Naive B cell (primary cell): ENCODE results near the gene PPM1B. TPM values are rescaled to one million over a fixed set of nuclear protein-coding genes. Genes with fewer than 3 reads are reported as not detected.
"Not testable (repeated sequence)": the region's sequence is repeated elsewhere in the genome, so short reads cannot be mapped to it uniquely, and the experiment has no call there.

ENCODE experiments used
- ATAC-seq, 2 donors: fragments of 150-1000 bp; cut with Tn5 transposase; 2 replicates each; pipeline ENCODE4 v1.10.0; 2021; ENCODE audit warnings: low read depth in 2 of 2, mild to moderate bottlenecking in 2 of 2, moderate library complexity in 2 of 2
- DNase-seq: peaks from one replicate; pipeline ENCODE4 v3.0.0; 2022
- H3K27ac Mint-ChIP-seq, 6 donors: one replicate each; pipeline ENCODE4 v1.8.0; 2020 to 2022; ENCODE audit warnings: mild to moderate bottlenecking in 6 of 6, mixed read lengths in 6 of 6, moderate library complexity in 5 of 6, inconsistent platforms in 2 of 6
- H3K27me3 Mint-ChIP-seq, 3 donors: one replicate each; pipeline ENCODE4 v1.8.0; 2021 to 2022; ENCODE audit warnings: mixed read lengths in 3 of 3, mild to moderate bottlenecking in 1 of 3
- H3K36me3 Mint-ChIP-seq, 2 donors: one replicate each; pipeline ENCODE4 v1.8.0; 2020 to 2022; ENCODE audit warnings: mixed read lengths in 2 of 2, inconsistent platforms in 1 of 2, mild to moderate bottlenecking in 1 of 2
- H3K4me1 Mint-ChIP-seq, 3 donors: one replicate each; pipeline ENCODE4 v1.8.0; 2020 to 2022; ENCODE audit warnings: mixed read lengths in 3 of 3, inconsistent platforms in 1 of 3, mild to moderate bottlenecking in 1 of 3, moderate library complexity in 1 of 3
- H3K4me3 Mint-ChIP-seq, 8 donors: one replicate each; pipeline ENCODE4 v1.8.0; 2020 to 2022; ENCODE audit warnings: mild to moderate bottlenecking in 8 of 8, mixed read lengths in 8 of 8, moderate library complexity in 8 of 8, inconsistent platforms in 2 of 8
- H3K9me3 Mint-ChIP-seq, 7 donors: one replicate each; pipeline ENCODE4 v1.8.0; 2020 to 2022; ENCODE audit warnings: mixed read lengths in 7 of 7, mild to moderate bottlenecking in 5 of 7, inconsistent platforms in 2 of 7, moderate library complexity in 1 of 7
- polyA plus RNA-seq, 6 donors: library from polyadenylated mRNA; unstranded; fragments of 300-500 nt; fragmentation: Illumina TruSeq; gene quantifications; one replicate each; pipeline ENCODE4 v1.2.3, GENCODE V29; 2021; ENCODE audit warnings: low read depth in 6 of 6

The PPM1B gene
- polyA plus RNA-seq, 6 donors from 2014 or later: 45.1 to 74.3 (median 54.9) TPM

- DNase-seq: peak; percentile 98
- Mint-ChIP-seq H3K36me3 (peaks cover 5 to 15% of the 10 kb centered on the region in 2 donors), H3K27ac (peak overlapping the region; percentile 97 to 100 (median 99))
These were observed 581 bp upstream of the PPM1B start for GRCh38 chr2:44167908-44168680.

GRCh38 chr2:44169155-44169898 lies 652 bp downstream of the PPM1B start:
- DNase-seq (peak; percentile 60), ATAC-seq (peak; percentile 13 to 15)
- Mint-ChIP-seq H3K27me3 (no peaks in the 10 kb centered on the region), H3K4me1 (peaks cover 24 to 47% (median 41%) of the 10 kb centered on the region in 3 donors), H3K27ac (peak overlapping the region; percentile 97 to 100 (median 99)), H3K9me3 (peaks cover 0 to 4% (median 0%) of the 10 kb centered on the region in 7 donors), H3K36me3 (peaks cover 5 to 15% of the 10 kb centered on the region in 2 donors), H3K4me3 (peak overlapping the region; percentile 93 to 100 (median 98))

More at GRCh38 chr2:44167908-44168680, 581 bp upstream of the PPM1B start:
- peak; percentile 76 to 78 for ATAC-seq
- peak overlapping the region; percentile 91 to 100 (median 96) for H3K4me3 Mint-ChIP-seq
- H3K9me3 Mint-ChIP-seq: peaks cover 0 to 4% (median 0%) of the 10 kb centered on the region in 7 donors
- H3K27me3 Mint-ChIP-seq: no peaks in the 10 kb centered on the region
- H3K4me1 Mint-ChIP-seq: peaks cover 24 to 38% (median 33%) of the 10 kb centered on the region in 3 donors

- Mint-ChIP-seq H3K36me3 (peaks cover 5 to 15% of the 10 kb centered on the region in 2 donors), H3K27me3 (no peaks in the 10 kb centered on the region), H3K27ac (peak overlapping the region in 5 of 6 donors; percentile 38 to 98 (median 96)), H3K4me1 (peaks cover 28 to 57% (median 51%) of the 10 kb centered on the region in 3 donors), H3K4me3 (peak overlapping the region; percentile 93 to 99 (median 96)), H3K9me3 (no peaks in the 10 kb centered on the region)
- no peak for DNase-seq
- ATAC-seq: no peak
These were observed 1.6 kb downstream of the PPM1B start for GRCh38 chr2:44170311-44170717.

GRCh38 chr2:44171018-44171417 lies 2.3 kb downstream of the PPM1B start:
- peak overlapping the region in 4 of 6 donors; percentile 9 to 98 (median 71) for H3K27ac Mint-ChIP-seq
- H3K9me3 Mint-ChIP-seq: no peaks in the 10 kb centered on the region
- ATAC-seq (no peak), DNase-seq (no peak)
- peak overlapping the region; percentile 67 to 99 (median 94) for H3K4me3 Mint-ChIP-seq
- H3K27me3 Mint-ChIP-seq: no peaks in the 10 kb centered on the region
- peaks cover 5 to 15% of the 10 kb centered on the region in 2 donors for H3K36me3 Mint-ChIP-seq
- H3K4me1 Mint-ChIP-seq: peaks cover 35 to 64% (median 58%) of the 10 kb centered on the region in 3 donors

DNA sequence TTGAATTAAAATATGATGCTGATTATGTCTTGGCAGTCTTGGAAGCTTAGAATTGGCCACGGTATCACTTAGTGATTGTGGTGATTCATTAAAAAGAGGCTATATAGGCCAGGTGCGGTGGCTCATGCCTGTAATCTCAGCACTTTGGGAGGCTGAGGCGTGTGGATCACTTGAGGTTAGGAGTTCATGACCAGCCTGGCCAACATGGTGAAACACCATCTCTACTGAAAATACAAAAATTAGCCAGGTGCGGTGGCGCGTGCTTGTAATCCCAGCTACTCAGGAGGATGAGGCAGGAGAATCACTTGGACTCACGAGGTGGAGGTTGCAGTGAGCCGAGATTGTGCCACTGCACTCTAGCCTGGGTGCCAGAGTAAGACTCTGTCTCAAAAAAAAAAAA lies 2.8 kb downstream of the PPM1B start:
- ATAC-seq, H3K9me3 Mint-ChIP-seq: not testable (repeated sequence)
- H3K27ac Mint-ChIP-seq: peak overlapping the region in 1 of 6 donors; percentile 15

GRCh38 chr2:44172576-44172975 lies 3.9 kb downstream of the PPM1B start:
- no peaks in the 10 kb centered on the region for H3K27me3 Mint-ChIP-seq
- H3K27ac Mint-ChIP-seq: peak overlapping the region in 2 of 6 donors; percentile 56 to 81
- peaks cover 5 to 15% of the 10 kb centered on the region in 2 donors for H3K36me3 Mint-ChIP-seq
- peak overlapping the region in 2 of 8 donors; percentile 7 to 62 for H3K4me3 Mint-ChIP-seq
- DNase-seq (no peak), ATAC-seq (no peak)
- H3K9me3 Mint-ChIP-seq: no peaks in the 10 kb centered on the region
- H3K4me1 Mint-ChIP-seq: peaks cover 36 to 75% (median 61%) of the 10 kb centered on the region in 3 donors

More for the DNA sequence above, 2.8 kb downstream of the PPM1B start:
- peak overlapping the region in 7 of 8 donors; percentile 68 to 99 (median 93) for H3K4me3 Mint-ChIP-seq
- H3K36me3 Mint-ChIP-seq: peaks cover 5 to 15% of the 10 kb centered on the region in 2 donors
- not testable (repeated sequence) for DNase-seq, H3K27me3 Mint-ChIP-seq
- peaks cover 39 to 68% (median 62%) of the 10 kb centered on the region in 3 donors for H3K4me1 Mint-ChIP-seq

DNA sequence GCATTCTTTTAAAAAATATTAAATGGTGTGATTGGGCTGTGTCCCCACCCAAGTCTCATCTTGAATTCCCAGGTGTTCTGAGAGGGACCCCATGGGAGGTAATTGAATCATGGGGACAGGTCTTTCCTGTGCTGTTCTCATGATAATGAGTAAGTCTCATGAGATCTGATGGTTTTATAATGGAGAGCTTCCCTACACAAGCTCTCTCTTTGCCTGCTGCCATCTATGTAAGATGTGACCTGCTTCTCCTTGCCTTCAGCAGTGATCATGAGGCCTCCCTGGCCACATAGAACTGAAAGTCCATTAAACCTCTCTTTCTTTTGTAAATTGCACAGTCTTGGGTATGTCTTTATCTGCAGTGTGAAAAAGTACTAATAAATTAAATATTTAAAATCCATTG lies 10.3 kb downstream of the PPM1B start:
- ATAC-seq: no peak
- H3K9me3 Mint-ChIP-seq: no peaks in the 10 kb centered on the region
- peaks cover 47 to 81% (median 64%) of the 10 kb centered on the region in 3 donors for H3K4me1 Mint-ChIP-seq
- no peak overlapping the region for H3K4me3 Mint-ChIP-seq
- no peaks in the 10 kb centered on the region for H3K27me3 Mint-ChIP-seq
- peaks cover 0 to 6% of the 10 kb centered on the region in 2 donors for H3K36me3 Mint-ChIP-seq
- H3K27ac Mint-ChIP-seq: peak overlapping the region in 1 of 6 donors; percentile 15
- no peak for DNase-seq

GRCh38 chr2:44181648-44182047 lies 13.0 kb downstream of the PPM1B start:
- peak overlapping the region in 4 of 6 donors; percentile 1 to 77 (median 9) for H3K27ac Mint-ChIP-seq
- DNase-seq (no peak), ATAC-seq (peak in 1 of 2 donors; percentile 34)
- H3K36me3 Mint-ChIP-seq: peaks cover 0 to 6% of the 10 kb centered on the region in 2 donors
- peak overlapping the region in 2 of 8 donors; percentile 0 to 4 for H3K4me3 Mint-ChIP-seq
- peaks cover 47 to 82% (median 66%) of the 10 kb centered on the region in 3 donors for H3K4me1 Mint-ChIP-seq
- no peaks in the 10 kb centered on the region for H3K9me3 Mint-ChIP-seq
- no peaks in the 10 kb centered on the region for H3K27me3 Mint-ChIP-seq

DNA sequence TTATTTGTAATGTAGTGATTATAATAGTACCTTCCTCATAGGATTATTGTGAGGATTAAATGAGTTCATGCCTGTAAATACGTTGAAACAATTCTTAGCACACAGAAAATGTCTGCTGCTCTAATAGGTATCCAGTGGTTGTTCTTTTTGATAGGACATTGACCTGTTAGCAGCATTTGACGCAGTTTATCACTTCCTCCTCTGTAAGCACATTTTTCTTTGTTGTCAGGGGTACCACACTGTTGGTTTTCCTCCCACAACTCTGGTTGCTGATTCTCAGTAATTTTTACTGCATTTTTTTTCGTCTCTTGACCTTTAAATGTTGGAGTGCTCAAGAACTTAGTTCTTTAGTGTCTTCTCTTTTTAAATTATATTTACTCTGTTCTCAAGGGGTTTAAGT lies 15.4 kb downstream of the PPM1B start:
- H3K27ac Mint-ChIP-seq: peak overlapping the region; percentile 54 to 93 (median 86)
- H3K4me3 Mint-ChIP-seq: peak overlapping the region in 5 of 8 donors; percentile 2 to 61 (median 48)
- no peaks in the 10 kb centered on the region for H3K9me3 Mint-ChIP-seq
- H3K36me3 Mint-ChIP-seq: peaks cover 0 to 6% of the 10 kb centered on the region in 2 donors
- H3K4me1 Mint-ChIP-seq: peaks cover 57 to 88% (median 78%) of the 10 kb centered on the region in 3 donors
- peak; percentile 86 to 88 for ATAC-seq
- peak; percentile 16 for DNase-seq
- no peaks in the 10 kb centered on the region for H3K27me3 Mint-ChIP-seq

DNA sequence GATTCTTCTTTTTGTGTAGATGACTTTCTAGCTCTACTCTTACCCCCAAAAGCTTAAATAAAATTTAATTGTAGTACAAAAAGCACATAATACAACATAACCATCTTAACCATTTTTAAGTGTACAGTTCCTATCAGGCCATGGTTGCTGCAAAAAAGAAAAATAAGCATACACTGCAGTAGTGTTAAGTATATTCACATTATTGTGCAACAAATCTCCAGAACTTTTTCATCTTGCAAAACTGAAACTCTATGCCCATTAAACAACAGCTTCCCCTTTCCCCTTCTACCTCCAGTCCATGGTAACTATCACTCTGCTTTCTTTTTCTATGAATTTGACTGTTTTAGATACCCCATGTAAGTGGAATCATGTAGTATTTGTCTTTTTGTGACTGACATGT lies 18.1 kb downstream of the PPM1B start:
- Mint-ChIP-seq H3K4me1 (peaks cover 54 to 95% (median 79%) of the 10 kb centered on the region in 3 donors), H3K4me3 (peak overlapping the region in 6 of 8 donors; percentile 12 to 77 (median 63)), H3K36me3 (peaks cover 0 to 6% of the 10 kb centered on the region in 2 donors), H3K9me3 (no peaks in the 10 kb centered on the region), H3K27me3 (no peaks in the 10 kb centered on the region), H3K27ac (peak overlapping the region in 4 of 6 donors; percentile 47 to 79 (median 72))
- DNase-seq: no peak
- ATAC-seq: peak; percentile 26 to 31

DNA sequence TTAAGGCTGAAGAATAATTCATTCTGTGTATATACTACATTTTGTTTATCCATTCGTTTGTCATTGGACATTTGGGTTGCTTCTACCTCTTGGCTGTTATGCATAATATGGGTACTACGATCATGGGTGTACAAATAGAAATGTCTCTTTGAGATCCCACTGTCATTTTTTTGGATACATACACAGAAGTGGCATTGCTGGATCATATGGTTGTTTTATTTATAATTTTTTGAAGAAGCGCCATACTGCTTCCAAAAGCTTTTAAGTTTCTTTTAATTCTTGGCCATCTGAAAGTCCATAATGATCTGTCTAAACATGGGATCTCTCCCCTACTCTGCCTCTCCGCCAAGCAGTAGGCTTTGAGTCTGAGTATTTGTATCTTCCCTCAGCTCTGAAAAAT lies 18.6 kb downstream of the PPM1B start:
- Mint-ChIP-seq H3K4me3 (peak overlapping the region in 4 of 8 donors; percentile 12 to 77 (median 62)), H3K9me3 (no peaks in the 10 kb centered on the region), H3K27me3 (no peaks in the 10 kb centered on the region), H3K27ac (peak overlapping the region in 4 of 6 donors; percentile 47 to 79 (median 66)), H3K4me1 (peaks cover 56 to 96% (median 80%) of the 10 kb centered on the region in 3 donors), H3K36me3 (peaks cover 0 to 6% of the 10 kb centered on the region in 2 donors)
- ATAC-seq: no peak
- DNase-seq: no peak

DNA sequence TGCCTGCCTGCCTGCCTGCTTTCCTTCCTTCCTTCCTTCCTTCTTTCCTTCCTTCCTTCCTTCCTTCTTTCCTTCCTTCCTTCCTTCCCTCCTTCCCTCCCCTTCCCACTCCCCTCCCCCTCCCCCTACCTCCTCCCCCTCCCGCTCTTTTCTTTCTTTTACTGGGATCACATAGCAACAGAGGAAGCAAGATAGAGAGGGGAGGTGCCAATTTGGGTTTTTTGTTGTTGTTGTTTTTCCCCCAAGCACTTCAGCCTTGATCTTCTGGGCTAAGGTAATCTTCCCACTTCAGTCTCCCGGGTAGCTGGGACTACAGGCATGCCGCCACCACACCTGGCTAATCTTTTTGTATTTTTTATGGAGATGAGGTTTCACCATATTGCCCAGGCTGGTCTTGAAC lies 20.0 kb downstream of the PPM1B start:
- Mint-ChIP-seq H3K4me3 (peak overlapping the region; percentile 17 to 89 (median 68)), H3K36me3 (peaks cover 0 to 5% of the 10 kb centered on the region in 2 donors), H3K4me1 (peaks cover 51 to 93% (median 77%) of the 10 kb centered on the region in 3 donors), H3K27ac (peak overlapping the region; percentile 50 to 93 (median 86)), H3K9me3 (no peaks in the 10 kb centered on the region), H3K27me3 (no peaks in the 10 kb centered on the region)
- DNase-seq: no peak
- no peak for ATAC-seq

DNA sequence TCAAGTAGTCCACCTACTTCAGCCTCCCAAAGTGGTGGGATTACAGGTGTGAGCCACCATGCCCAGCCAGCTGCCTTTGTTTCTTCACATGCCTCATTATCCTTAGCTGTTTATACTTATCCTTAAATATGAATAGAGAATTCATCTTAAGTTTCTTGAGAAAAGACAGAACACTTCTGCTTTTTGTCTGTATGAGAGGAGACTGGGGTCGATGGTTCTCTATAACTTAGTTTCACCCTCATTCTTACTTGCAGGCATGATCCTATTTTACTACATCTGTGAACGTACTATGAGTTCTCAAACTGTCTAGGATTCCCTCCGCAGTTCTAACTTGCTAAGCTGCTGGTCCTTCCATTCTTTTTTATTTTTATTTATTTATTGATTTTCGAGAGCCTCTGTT lies 20.4 kb downstream of the PPM1B start:
- ATAC-seq (peak; percentile 63 to 69), DNase-seq (no peak)
- H3K9me3 Mint-ChIP-seq: no peaks in the 10 kb centered on the region
- H3K4me1 Mint-ChIP-seq: peaks cover 50 to 92% (median 77%) of the 10 kb centered on the region in 3 donors
- H3K27ac Mint-ChIP-seq: peak overlapping the region in 5 of 6 donors; percentile 13 to 93 (median 88)
- no peaks in the 10 kb centered on the region for H3K27me3 Mint-ChIP-seq
- peak overlapping the region; percentile 17 to 89 (median 68) for H3K4me3 Mint-ChIP-seq
- H3K36me3 Mint-ChIP-seq: peaks cover 0 to 5% of the 10 kb centered on the region in 2 donors
